Retinal pigment epithelial cell (primary cell): ENCODE data around the gene OR6N2.

ENCODE experiments used
- DNase-seq: peaks from one replicate; pipeline ENCODE4 v3.0.0-alpha.2; 2010; ENCODE audit warnings: low read depth
- H3K4me3 ChIP-seq: 2 replicates; pipeline ENCODE4 v1.5.1; 2011; ENCODE audit warnings: mild to moderate bottlenecking, low read length, control low read depth, moderate library complexity
- CTCF ChIP-seq: conservative IDR thresholded peaks from 2 replicates; pipeline ENCODE4 v1.5.1; 2011; ENCODE audit warnings: low read depth, low read length, control low read depth, inconsistent platforms

OR6N2 gene

GRCh38 chr1:158814970-158815369 lies 34.0 kb upstream of the OR6N2 start:
- DNase-seq, result no peak
- no peak for TF ChIP-seq CTCF

GRCh38 chr1:158813164-158813563 lies 32.2 kb upstream of the OR6N2 start:
- no peak overlapping the region for H3K4me3 ChIP-seq
- no peak for TF ChIP-seq CTCF
- no peak for DNase-seq

More at GRCh38 chr1:158814970-158815369, 34.0 kb upstream of the OR6N2 start:
- no peak overlapping the region for H3K4me3 ChIP-seq

GRCh38 chr1:158812336-158812735 lies 31.3 kb upstream of the OR6N2 start:
- no peak for DNase-seq
- H3K4me3 ChIP-seq, result no peak overlapping the region
- TF ChIP-seq CTCF, result no peak

GRCh38 chr1:158810311-158810710 lies 29.3 kb upstream of the OR6N2 start:
- TF ChIP-seq CTCF, result no peak
- DNase-seq, result no peak
- H3K4me3 ChIP-seq, result no peak overlapping the region

- H3K4me3 ChIP-seq, result no peak overlapping the region
- DNase-seq, result no peak
- TF ChIP-seq CTCF, result no peak
These were observed 28.9 kb upstream of the OR6N2 start for GRCh38 chr1:158809862-158810261.

- no peak for TF ChIP-seq CTCF
- no peak for DNase-seq
- no peak overlapping the region for H3K4me3 ChIP-seq
These were observed 28.3 kb upstream of the OR6N2 start for GRCh38 chr1:158809256-158809655.

GRCh38 chr1:158806916-158807536 lies 26.0 kb upstream of the OR6N2 start:
- no peak overlapping the region for H3K4me3 ChIP-seq
- no peak for TF ChIP-seq CTCF
- no peak for DNase-seq
